Panc1 (cell line): ENCODE results near the gene NFATC3. TPM values are rescaled to one million over a fixed set of nuclear protein-coding genes. Genes with fewer than 3 reads are reported as not detected.
A peak's percentile ranks its signal among the peaks of the same experiment; 100 is the strongest.

Experiments used
- ATAC-seq: fragments of 200-7000 bp; cut with Tn5 transposase; 2 replicates; pipeline ENCODE4 v1.9.1; 2020; ENCODE audit warnings: mild to moderate bottlenecking, moderate library complexity
- BruUV-seq: library from RNA; stranded (reverse); fragments of 400-500 nt; replicated peaks from 2 replicates; lab custom pipeline; 2021; lab: Mats Ljungman, UMichigan
- CTCF ChIA-PET: fragments of 300-600 bp; sonication (Branson Sonifier 250); formaldehyde crosslinking; loops from one replicate; lab custom pipeline; 2022; ENCODE audit warnings: antibody characterized with exemption; lab: Charles Lee
- POLR2A ChIA-PET: fragments of 300-600 bp; sonication (Branson Sonifier 250); formaldehyde crosslinking; loops from one replicate; lab custom pipeline; 2022; ENCODE audit warnings: antibody characterized with exemption; lab: Charles Lee
- DNase-seq: peaks from one replicate; pipeline ENCODE4 v3.0.0-alpha.2; 2010; ENCODE audit warnings: low read depth, low spot score
- H3K27ac ChIP-seq: 2 replicates; pipeline ENCODE4 v1.5.1; 2011; ENCODE audit warnings: mild to moderate bottlenecking, low read length, inconsistent platforms
- H3K27me3 ChIP-seq: fragments of 200-500 bp; sonication (Bioruptor generic); 2 replicates; pipeline ENCODE4 v1.6.0; 2014; ENCODE audit warnings: low read length, inconsistent platforms; ENCODE audit not compliant: control insufficient read depth, insufficient read depth
- H3K36me3 ChIP-seq: fragments of 200-500 bp; sonication (Bioruptor generic); 2 replicates; pipeline ENCODE4 v1.5.1; 2014; ENCODE audit warnings: inconsistent platforms, mild to moderate bottlenecking, low read length, moderate library complexity; ENCODE audit not compliant: control insufficient read depth, insufficient read depth
- H3K4me1 ChIP-seq: 2 replicates; pipeline ENCODE4 v1.5.1; 2011; ENCODE audit warnings: inconsistent platforms, mild to moderate bottlenecking, low read length, moderate library complexity; ENCODE audit not compliant: control insufficient read depth, insufficient read depth
- H3K4me3 ChIP-seq, 2 experiments: 2 replicates each; pipeline ENCODE4 v1.5.1; 2011 to 2012; ENCODE audit warnings: low read depth in 2 of 2, low read length in 2 of 2, mild to moderate bottlenecking in 2 of 2, inconsistent platforms in 1 of 2, moderate library complexity in 1 of 2
- H3K9me3 ChIP-seq: fragments of 200-500 bp; sonication (Bioruptor generic); 2 replicates; pipeline ENCODE4 v1.5.1; 2014; ENCODE audit warnings: low read depth, mild to moderate bottlenecking, inconsistent platforms, low read length, moderate library complexity; ENCODE audit not compliant: control insufficient read depth, insufficient read depth
- POLR2AphosphoS5 ChIP-seq: IDR thresholded peaks from 2 replicates; pipeline ENCODE4 v1.6.1; 2012; ENCODE audit warnings: mild to moderate bottlenecking, low read depth, low read length, moderate library complexity
- REST ChIP-seq, 2 experiments: IDR thresholded peaks; 2 replicates each; pipeline ENCODE4 v1.6.1; 2011 to 2012; ENCODE audit warnings: low read depth in 2 of 2, control low read depth in 1 of 2, low read length in 1 of 2, mild to moderate bottlenecking in 1 of 2, moderate library complexity in 1 of 2; ENCODE audit not compliant: insufficient read depth in 1 of 2
- SIN3A ChIP-seq: IDR thresholded peaks from 2 replicates; pipeline ENCODE4 v1.6.1; 2012; ENCODE audit warnings: low read depth, mild to moderate bottlenecking, low read length, moderate library complexity, borderline replicate concordance; ENCODE audit not compliant: insufficient read depth
- TCF7L2 ChIP-seq: IDR thresholded peaks from 2 replicates; pipeline ENCODE4 v1.6.1; 2011; ENCODE audit warnings: mild to moderate bottlenecking, low read depth, low read length, inconsistent platforms
- in situ Hi-C: cut with HindIII; loops from 2 replicates; pipeline ENCODE4 v1.10.0; 2016; ENCODE audit warnings: low sequenced_read_pairs, low pct_unique_long_range_greater_than_20kb
- intact Hi-C: fragments of 100-400 bp; cut with micrococcal nuclease; formaldehyde crosslinking; loops from one replicate; pipeline ENCODE4 v1.10.0; 2022; ENCODE audit not compliant: unreplicated experiment
- total RNA-seq: library from RNA; stranded (reverse); gene quantifications from one replicate; pipeline ENCODE4 v1.2.1, GENCODE V29; 2021; ENCODE audit not compliant: unreplicated experiment
- TF ChIP-seq, protein P1 (sequence below): fragments of 450-650 bp; IDR thresholded peaks from 2 replicates; pipeline ENCODE4 v1.5.1; 2017; ENCODE audit warnings: mild to moderate bottlenecking

NFATC3 gene
- total RNA-seq, 1 experiment from 2014 or later = 24.8 TPM

DNA sequence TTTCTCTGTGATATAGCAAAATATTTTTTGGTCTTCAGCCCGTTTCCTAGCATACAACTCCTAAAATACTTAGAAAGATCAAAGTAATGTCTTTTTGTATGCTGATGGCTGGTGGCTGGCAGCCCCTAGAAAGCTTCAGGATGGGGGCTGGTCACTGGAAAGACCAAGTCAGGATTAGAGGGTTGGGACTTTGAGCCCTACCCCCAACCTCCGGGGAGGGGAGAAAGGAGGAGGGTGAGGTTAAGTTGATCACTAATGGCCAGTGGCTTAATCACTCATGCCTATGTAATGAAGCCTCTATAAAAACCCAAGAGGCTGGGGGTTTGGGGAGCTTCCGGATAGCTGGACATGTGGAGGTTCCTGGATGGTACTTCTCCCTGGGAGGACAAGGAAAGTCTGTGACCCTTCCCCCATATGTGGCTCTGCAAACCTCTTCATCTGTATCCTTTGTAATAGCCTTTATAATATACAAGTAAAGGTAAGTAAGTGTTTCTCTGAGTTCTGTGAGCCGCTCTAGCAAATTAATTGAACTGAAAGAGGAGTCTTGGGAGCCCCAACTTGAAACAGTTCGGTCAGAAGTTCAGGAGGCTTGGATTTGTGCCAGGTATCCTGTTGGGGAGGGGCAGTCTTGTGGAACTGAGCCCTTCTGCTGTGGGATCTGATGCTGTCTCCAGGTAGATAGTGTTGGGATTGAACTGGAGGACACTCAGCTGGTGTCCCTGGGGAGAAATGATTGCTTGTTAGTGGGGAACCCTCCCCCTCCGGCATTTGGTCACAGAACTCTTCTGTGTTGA lies 182.6 kb downstream of the NFATC3 start:
- H3K9me3 ChIP-seq = no peaks in the 10 kb centered on the region
- no peaks in the 10 kb centered on the region for H3K27me3 ChIP-seq
- in situ Hi-C loops (no loop called here), intact Hi-C loops (no loop called here)
- H3K36me3 ChIP-seq = no peaks in the 10 kb centered on the region; the same call in 1 of the 2 replicates
- H3K4me1 ChIP-seq = peaks cover 17% of the 10 kb centered on the region
- ATAC-seq (no peak), DNase-seq (no peak)
- TF ChIP-seq TCF7L2 = no peak
- TF ChIP-seq, protein P1, sequence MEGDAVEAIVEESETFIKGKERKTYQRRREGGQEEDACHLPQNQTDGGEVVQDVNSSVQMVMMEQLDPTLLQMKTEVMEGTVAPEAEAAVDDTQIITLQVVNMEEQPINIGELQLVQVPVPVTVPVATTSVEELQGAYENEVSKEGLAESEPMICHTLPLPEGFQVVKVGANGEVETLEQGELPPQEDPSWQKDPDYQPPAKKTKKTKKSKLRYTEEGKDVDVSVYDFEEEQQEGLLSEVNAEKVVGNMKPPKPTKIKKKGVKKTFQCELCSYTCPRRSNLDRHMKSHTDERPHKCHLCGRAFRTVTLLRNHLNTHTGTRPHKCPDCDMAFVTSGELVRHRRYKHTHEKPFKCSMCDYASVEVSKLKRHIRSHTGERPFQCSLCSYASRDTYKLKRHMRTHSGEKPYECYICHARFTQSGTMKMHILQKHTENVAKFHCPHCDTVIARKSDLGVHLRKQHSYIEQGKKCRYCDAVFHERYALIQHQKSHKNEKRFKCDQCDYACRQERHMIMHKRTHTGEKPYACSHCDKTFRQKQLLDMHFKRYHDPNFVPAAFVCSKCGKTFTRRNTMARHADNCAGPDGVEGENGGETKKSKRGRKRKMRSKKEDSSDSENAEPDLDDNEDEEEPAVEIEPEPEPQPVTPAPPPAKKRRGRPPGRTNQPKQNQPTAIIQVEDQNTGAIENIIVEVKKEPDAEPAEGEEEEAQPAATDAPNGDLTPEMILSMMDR = no peak
- no peak for TF ChIP-seq SIN3A
- no peak for TF ChIP-seq REST (IDR thresholded peaks at IDR 0.05; ENCODE audit: insufficient read depth in 1 of 2, low read depth in 2 of 2, low read length in 1 of 2)
- TF ChIP-seq POLR2AphosphoS5 = no peak
- no peak overlapping the region for H3K4me3 ChIP-seq
- TSS peak; percentile 20 for BruUV-seq
- ChIA-PET CTCF (no interaction called here), POLR2A (no interaction called here)
- peak overlapping the region; percentile 41; the same call in 1 of the 2 replicates for H3K27ac ChIP-seq

- ATAC-seq (no peak), DNase-seq (no peak)
- intact Hi-C loops = no loop called here
- Histone ChIP-seq H3K27me3 (no peaks in the 10 kb centered on the region), H3K9me3 (no peaks in the 10 kb centered on the region), H3K36me3 (no peaks in the 10 kb centered on the region; the same call in 1 of the 2 replicates), H3K4me3 (no peak overlapping the region), H3K4me1 (peaks cover 17% of the 10 kb centered on the region), H3K27ac (no peak overlapping the region)
- ChIA-PET POLR2A (interaction anchor here (0.6 kb wide), 1 partner anchor 10 kb away, joined by 3 read pairs; no protein-coding TSS in a partner anchor), CTCF (no interaction called here)
- no TSS peak for BruUV-seq
- TF ChIP-seq TCF7L2 = no peak
- no peak for TF ChIP-seq REST (IDR thresholded peaks at IDR 0.05; ENCODE audit: insufficient read depth in 1 of 2, low read depth in 2 of 2, low read length in 1 of 2)
- TF ChIP-seq, protein P1 = no peak
- no peak for TF ChIP-seq SIN3A
- no peak for TF ChIP-seq POLR2AphosphoS5
- in situ Hi-C loops = no loop called here
Observed at GRCh38 chr16:68269793-68270192, 184.6 kb downstream of the NFATC3 start.
